Mesendoderm (in vitro differentiated cells): ENCODE measurements around the gene CBLN4. TPM values are rescaled to one million over a fixed set of nuclear protein-coding genes. Genes with fewer than 3 reads are reported as not detected.

Source experiments
- DNase-seq: peaks from one replicate; pipeline ENCODE4 v3.0.0; 2013
- H2AK5ac ChIP-seq: 2 replicates; pipeline ENCODE4 v1.6.1; 2013; ENCODE audit warnings: low read length, inconsistent platforms
- H2BK120ac ChIP-seq: 2 replicates; pipeline ENCODE4 v1.6.1; 2013; ENCODE audit warnings: low read depth, mild to moderate bottlenecking, low read length, moderate library complexity, mixed read lengths
- H2BK15ac ChIP-seq: replicated peaks from 2 replicates; pipeline ENCODE4 v1.6.1; 2013; ENCODE audit warnings: low read depth, mild to moderate bottlenecking, moderate library complexity
- H2BK5ac ChIP-seq: 2 replicates; pipeline ENCODE4 v1.6.1; 2013; ENCODE audit warnings: low read length, inconsistent platforms
- H3K18ac ChIP-seq: 2 replicates; pipeline ENCODE4 v1.6.1; 2013; ENCODE audit warnings: mild to moderate bottlenecking, low read length, mixed read lengths
- H3K23ac ChIP-seq: one replicate; pipeline ENCODE4 v1.6.1; 2013; ENCODE audit warnings: low read length
- H3K27ac ChIP-seq: 2 replicates; pipeline ENCODE4 v1.5.1; 2013; ENCODE audit warnings: low read depth, mild to moderate bottlenecking, inconsistent platforms, low read length, moderate library complexity
- H3K27me3 ChIP-seq: 2 replicates; pipeline ENCODE4 v1.6.1; 2013; ENCODE audit warnings: low read length, control low read depth, mild to moderate bottlenecking, inconsistent platforms; ENCODE audit not compliant: insufficient read depth, poor library complexity
- H3K36me3 ChIP-seq: 2 replicates; pipeline ENCODE4 v1.6.1; 2013; ENCODE audit warnings: low read length, inconsistent platforms; ENCODE audit not compliant: control insufficient read depth, insufficient read depth
- H3K4ac ChIP-seq: one replicate; pipeline ENCODE4 v1.6.1; 2013; ENCODE audit warnings: low read depth, mild to moderate bottlenecking, low read length, moderate library complexity
- H3K4me1 ChIP-seq: 2 replicates; pipeline ENCODE4 v1.6.1; 2013; ENCODE audit warnings: low read depth, low read length, inconsistent platforms; ENCODE audit not compliant: control insufficient read depth
- H3K4me2 ChIP-seq: 2 replicates; pipeline ENCODE4 v1.6.1; 2013; ENCODE audit warnings: low read length
- H3K4me3 ChIP-seq: 2 replicates; pipeline ENCODE4 v1.5.1; 2013; ENCODE audit warnings: mild to moderate bottlenecking, low read length
- H3K56ac ChIP-seq: one replicate; pipeline ENCODE4 v1.6.1; 2013; ENCODE audit warnings: low read length
- H3K79me1 ChIP-seq: 2 replicates; pipeline ENCODE4 v1.6.1; 2013; ENCODE audit warnings: low read length, inconsistent platforms
- H3K79me2 ChIP-seq: 2 replicates; pipeline ENCODE4 v1.6.1; 2013; ENCODE audit warnings: mild to moderate bottlenecking, low read length; ENCODE audit not compliant: control insufficient read depth, insufficient read depth
- H3K9ac ChIP-seq: 2 replicates; pipeline ENCODE4 v1.6.1; 2013; ENCODE audit warnings: low read length, inconsistent platforms
- H4K5ac ChIP-seq: one replicate; pipeline ENCODE4 v1.6.1; 2013; ENCODE audit warnings: low read length
- H4K8ac ChIP-seq: one replicate; pipeline ENCODE4 v1.6.1; 2013; ENCODE audit warnings: low read depth, mild to moderate bottlenecking, control low read depth, low read length, moderate library complexity
- WGBS: extraction: QIAGEN DNeasy Blood & Tissue Kit; methylation state at CpG from one replicate; pipeline ENCODE4 v1.1.7; 2013; ENCODE audit warnings: low lambda C conversion rate, missing lambda C conversion rate; ENCODE audit not compliant: insufficient coverage; ENCODE audit errors: extremely low coverage; 5-methylcytosine and 5-hydroxymethylcytosine counted together
- polyA plus RNA-seq, 2 experiments: library from polyadenylated mRNA; stranded (reverse); fragments of 200-250 nt; gene quantifications; one replicate each; pipeline ENCODE4 v1.2.3, GENCODE V29; 2013

CBLN4 gene
- 0.01 TPM for polyA plus RNA-seq (2013, experiment 1 of 2)
- polyA plus RNA-seq (2013, experiment 2 of 2) = not detected

GRCh38 chr20:56005389-56005715, at the start of gene CBLN4:
CBLN4 (minus strand) TSS chr20:56005519; CDS start chr20:56004171, 1,348 bp downstream.
- H3K36me3 ChIP-seq = no peaks in the 10 kb centered on the region
- no peak within 1 kb of the TSS for H2BK120ac ChIP-seq
- DNase-seq = peak; percentile 13
- no peak within 1 kb of the TSS for H2AK5ac ChIP-seq
- H2BK5ac ChIP-seq = no peak within 1 kb of the TSS
- WGBS = no CpG with 5 or more reads among the region's 29 CpGs
- H3K23ac ChIP-seq = peak within 1 kb of the TSS; percentile 24
- no peak within 1 kb of the TSS for H3K27ac ChIP-seq
- H3K4me2 ChIP-seq = peak within 1 kb of the TSS; percentile 34
- H2BK15ac ChIP-seq = no peak within 1 kb of the TSS
- H4K8ac ChIP-seq = no peak within 1 kb of the TSS
- no peaks in the 10 kb centered on the region for H3K4me1 ChIP-seq
- peak within 1 kb of the TSS; percentile 30 for H3K56ac ChIP-seq
- H3K79me1 ChIP-seq = no peaks in the 10 kb centered on the region
- H4K5ac ChIP-seq = no peak within 1 kb of the TSS
- no peak within 1 kb of the TSS for H3K18ac ChIP-seq
- H3K9ac ChIP-seq = no peak within 1 kb of the TSS
- no peak within 1 kb of the TSS for H3K4ac ChIP-seq
- no peak within 1 kb of the TSS for H3K4me3 ChIP-seq
- H3K79me2 ChIP-seq = no peaks in the 10 kb centered on the region
- H3K27me3 ChIP-seq = peaks cover 51% of the 10 kb centered on the region

- no peak overlapping the region for H3K9ac ChIP-seq
- H3K27ac ChIP-seq = no peak overlapping the region
- no peak overlapping the region for H3K4me3 ChIP-seq
- no peak overlapping the region for H2BK120ac ChIP-seq
- no peaks in the 10 kb centered on the region for H3K4me1 ChIP-seq
- H3K27me3 ChIP-seq = no peaks in the 10 kb centered on the region
- no peak for DNase-seq
- H3K18ac ChIP-seq = no peak overlapping the region
- H3K4ac ChIP-seq = no peak overlapping the region
- H3K36me3 ChIP-seq = no peaks in the 10 kb centered on the region
- H2AK5ac ChIP-seq = no peak overlapping the region
- no peak overlapping the region for H3K4me2 ChIP-seq
- H3K79me1 ChIP-seq = no peaks in the 10 kb centered on the region
- no peak overlapping the region for H4K8ac ChIP-seq
- H2BK5ac ChIP-seq = no peak overlapping the region
- H3K23ac ChIP-seq = no peak overlapping the region
- no peak overlapping the region for H2BK15ac ChIP-seq
- no peaks in the 10 kb centered on the region for H3K79me2 ChIP-seq
- no peak overlapping the region for H4K5ac ChIP-seq
- no peak overlapping the region for H3K56ac ChIP-seq
- no CpG with 5 or more reads among the region's 6 CpGs for WGBS
Observed at GRCh38 chr20:56043227-56043626, 37.9 kb upstream of the CBLN4 start.

GRCh38 chr20:56032251-56032650, 26.9 kb upstream of the CBLN4 start:
- Histone ChIP-seq H3K4me1 (no peaks in the 10 kb centered on the region), H2AK5ac (no peak overlapping the region), H3K4me3 (no peak overlapping the region), H2BK5ac (no peak overlapping the region), H3K79me2 (no peaks in the 10 kb centered on the region), H3K4me2 (no peak overlapping the region), H2BK15ac (no peak overlapping the region), H3K27me3 (no peaks in the 10 kb centered on the region), H3K23ac (no peak overlapping the region), H3K27ac (no peak overlapping the region), H3K4ac (no peak overlapping the region), H3K79me1 (no peaks in the 10 kb centered on the region), H3K36me3 (no peaks in the 10 kb centered on the region), H3K56ac (no peak overlapping the region), H3K9ac (no peak overlapping the region), H2BK120ac (no peak overlapping the region), H4K8ac (no peak overlapping the region), H4K5ac (no peak overlapping the region), H3K18ac (no peak overlapping the region)
- peak; percentile 23 for DNase-seq
- WGBS = no CpG with 5 or more reads among the region's 3 CpGs

GRCh38 chr20:56018716-56019115, 13.4 kb upstream of the CBLN4 start:
- Histone ChIP-seq H3K18ac (no peak overlapping the region), H3K79me2 (no peaks in the 10 kb centered on the region), H2BK120ac (no peak overlapping the region), H3K4me3 (no peak overlapping the region), H3K36me3 (no peaks in the 10 kb centered on the region), H2BK5ac (no peak overlapping the region), H3K9ac (no peak overlapping the region), H3K27ac (no peak overlapping the region), H3K4ac (no peak overlapping the region), H4K8ac (no peak overlapping the region), H3K4me2 (no peak overlapping the region), H4K5ac (no peak overlapping the region), H3K4me1 (no peaks in the 10 kb centered on the region), H3K27me3 (no peaks in the 10 kb centered on the region), H2BK15ac (no peak overlapping the region), H2AK5ac (no peak overlapping the region), H3K56ac (no peak overlapping the region), H3K23ac (no peak overlapping the region), H3K79me1 (no peaks in the 10 kb centered on the region)
- no CpG with 5 or more reads among the region's 2 CpGs for WGBS
- DNase-seq = no peak

GRCh38 chr20:56018194-56018593, 12.9 kb upstream of the CBLN4 start:
- H3K27ac ChIP-seq = no peak overlapping the region
- WGBS = no CpG with 5 or more reads among the region's 3 CpGs
- no peaks in the 10 kb centered on the region for H3K79me1 ChIP-seq

GRCh38 chr20:56017560-56017959, 12.2 kb upstream of the CBLN4 start:
- Histone ChIP-seq H3K79me1 (no peaks in the 10 kb centered on the region), H4K5ac (no peak overlapping the region), H2BK5ac (no peak overlapping the region), H3K27me3 (no peaks in the 10 kb centered on the region), H3K18ac (no peak overlapping the region), H3K4ac (no peak overlapping the region), H2AK5ac (no peak overlapping the region), H3K36me3 (no peaks in the 10 kb centered on the region), H3K4me3 (no peak overlapping the region), H2BK15ac (no peak overlapping the region), H3K27ac (no peak overlapping the region), H3K79me2 (no peaks in the 10 kb centered on the region), H3K56ac (no peak overlapping the region), H3K23ac (no peak overlapping the region), H3K9ac (no peak overlapping the region), H3K4me2 (no peak overlapping the region), H3K4me1 (no peaks in the 10 kb centered on the region), H2BK120ac (no peak overlapping the region), H4K8ac (no peak overlapping the region)
- peak; percentile 1 for DNase-seq
- WGBS = no CpG with 5 or more reads among the region's 2 CpGs

More at GRCh38 chr20:56018194-56018593, 12.9 kb upstream of the CBLN4 start:
- no peak overlapping the region for H3K23ac ChIP-seq
- H2BK5ac ChIP-seq = no peak overlapping the region
- no peak overlapping the region for H3K4me2 ChIP-seq
- no peaks in the 10 kb centered on the region for H3K36me3 ChIP-seq
- no peak overlapping the region for H3K56ac ChIP-seq
- H3K27me3 ChIP-seq = no peaks in the 10 kb centered on the region
- H2AK5ac ChIP-seq = no peak overlapping the region
- H3K18ac ChIP-seq = no peak overlapping the region
- no peaks in the 10 kb centered on the region for H3K79me2 ChIP-seq
- no peak overlapping the region for H4K5ac ChIP-seq
- no peak overlapping the region for H4K8ac ChIP-seq
- no peak overlapping the region for H2BK15ac ChIP-seq
- DNase-seq = no peak
- no peak overlapping the region for H3K4ac ChIP-seq
- no peak overlapping the region for H3K4me3 ChIP-seq
- no peak overlapping the region for H2BK120ac ChIP-seq
- H3K4me1 ChIP-seq = no peaks in the 10 kb centered on the region
- no peak overlapping the region for H3K9ac ChIP-seq
